ENCODE data around the gene SEC24D.
A peak's percentile ranks its signal among the peaks of the same experiment; 100 is the strongest.

SEC24D gene

DNA sequence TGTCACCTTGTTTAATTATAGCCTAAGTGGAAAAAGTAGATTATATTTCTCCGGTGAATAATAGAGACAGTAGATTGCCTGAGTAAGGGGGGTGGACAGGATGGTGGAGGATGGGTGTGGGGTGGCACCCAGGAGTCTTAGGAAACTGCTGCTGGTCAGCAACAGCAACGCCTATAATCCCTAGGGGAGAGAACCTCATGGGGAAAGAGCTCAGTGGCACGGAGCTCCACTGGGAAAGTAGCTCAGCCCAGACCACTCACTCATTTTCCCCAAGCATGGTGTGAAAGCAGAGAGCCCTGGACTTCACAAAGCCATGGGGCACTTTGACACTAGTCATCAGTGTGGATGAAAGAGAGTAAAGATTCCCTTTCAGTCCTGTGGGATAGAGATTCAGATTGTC is 119.6 kb downstream of the SEC24D start:
- no peak for TF ChIP-seq CTCF (IDR thresholded peaks at IDR 0.05; ENCODE audit: low read depth, low read length)
- DNase-seq (ENCODE audit: low read depth in 2 of 2): no peak
- no peak overlapping the region for H3K4me3 ChIP-seq (replicated peaks in 1 of 2; ENCODE audit: low read depth in 2 of 2, low read length in 2 of 2)

GRCh38 chr4:118714682-118715081 is 121.2 kb downstream of the SEC24D start:
- DNase-seq (ENCODE audit: low read depth in 2 of 2): no peak
- no peak for TF ChIP-seq CTCF (IDR thresholded peaks at IDR 0.05; ENCODE audit: low read depth, low read length)
- no peak overlapping the region for H3K4me3 ChIP-seq (replicated peaks in 1 of 2; ENCODE audit: low read depth in 2 of 2, low read length in 2 of 2)

GRCh38 chr4:118712872-118713271 is 123.1 kb downstream of the SEC24D start:
- TF ChIP-seq CTCF (IDR thresholded peaks at IDR 0.05; ENCODE audit: low read depth, low read length): no peak
- peak in 1 of 2 donors; percentile 30 for DNase-seq (ENCODE audit: low read depth in 2 of 2)

DNA sequence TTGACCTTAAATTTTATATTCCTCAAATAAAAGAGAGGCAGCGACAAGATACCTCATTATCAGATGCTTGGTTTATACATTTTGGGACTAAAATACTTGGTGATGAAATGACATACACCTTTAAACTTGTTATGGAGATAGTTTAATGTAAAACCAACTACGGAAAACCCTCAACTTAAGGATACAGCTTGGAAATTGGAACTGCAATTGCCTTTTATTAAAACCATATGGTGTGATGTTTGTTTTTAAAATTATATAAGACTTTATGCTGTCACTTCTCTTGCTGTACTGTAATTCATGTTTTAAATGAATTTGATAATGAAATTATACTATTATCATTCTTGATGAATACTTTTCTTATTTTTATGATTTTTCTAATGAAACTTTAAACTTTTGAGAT is 124.9 kb downstream of the SEC24D start:
- no peak overlapping the region for H3K4me3 ChIP-seq (replicated peaks in 1 of 2; ENCODE audit: low read depth in 2 of 2, low read length in 2 of 2)
- no peak for TF ChIP-seq CTCF (IDR thresholded peaks at IDR 0.05; ENCODE audit: low read depth, low read length)
- no peak for DNase-seq (ENCODE audit: low read depth in 2 of 2)

More at GRCh38 chr4:118712872-118713271, 123.1 kb downstream of the SEC24D start:
- no peak overlapping the region for H3K4me3 ChIP-seq (replicated peaks in 1 of 2; ENCODE audit: low read depth in 2 of 2, low read length in 2 of 2)

DNA sequence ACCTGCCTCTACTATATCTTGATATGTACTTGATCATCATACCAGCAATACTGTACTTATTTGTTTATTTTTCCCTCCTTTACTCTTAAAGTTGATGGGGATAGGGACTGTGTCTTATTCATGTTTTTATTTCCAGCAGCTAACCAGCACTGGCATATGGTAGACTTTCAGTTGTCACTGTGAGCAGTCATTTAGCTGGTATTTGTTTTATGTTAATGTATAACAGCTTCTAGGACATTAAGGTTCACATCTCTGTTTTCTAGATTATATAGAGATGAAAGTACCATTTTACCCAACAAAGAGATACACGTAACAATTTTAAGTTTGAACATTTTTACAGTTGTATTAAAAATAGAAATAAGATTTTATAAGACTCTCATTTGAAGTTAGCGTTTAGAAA is 132.8 kb downstream of the SEC24D start:
- TF ChIP-seq CTCF (IDR thresholded peaks at IDR 0.05; ENCODE audit: low read depth, low read length): no peak
- no peak overlapping the region for H3K4me3 ChIP-seq (replicated peaks in 1 of 2; ENCODE audit: low read depth in 2 of 2, low read length in 2 of 2)
- DNase-seq (ENCODE audit: low read depth in 2 of 2): no peak

GRCh38 chr4:118684873-118685811 is 150.8 kb downstream of the SEC24D start, which contains the start of gene METTL14:
Gene METTL14 (plus strand): TSS chr4:118685392. CDS start chr4:118685535, 143 bp downstream.
- TF ChIP-seq CTCF (IDR thresholded peaks at IDR 0.05; ENCODE audit: low read depth, low read length): no peak
- peak; percentile 94 to 95 for DNase-seq (ENCODE audit: low read depth in 2 of 2)
- peak within 1 kb of the TSS; percentile 75 to 80 for H3K4me3 ChIP-seq (replicated peaks in 1 of 2; ENCODE audit: low read depth in 2 of 2, low read length in 2 of 2)

All from cardiac fibroblast (primary cell).